GM21786 (cell line): ENCODE measurements around the gene NOL4L.

ENCODE experiments used
- ATAC-seq: cut with Tn5 transposase; IDR thresholded peaks from one replicate; pipeline ENCODE4 v1.9.1; 2021; ENCODE audit not compliant: unreplicated experiment

The NOL4L gene

GRCh38 chr20:32563311-32564272, 21.5 kb downstream of the NOL4L start:
- ATAC-seq: no peak

DNA sequence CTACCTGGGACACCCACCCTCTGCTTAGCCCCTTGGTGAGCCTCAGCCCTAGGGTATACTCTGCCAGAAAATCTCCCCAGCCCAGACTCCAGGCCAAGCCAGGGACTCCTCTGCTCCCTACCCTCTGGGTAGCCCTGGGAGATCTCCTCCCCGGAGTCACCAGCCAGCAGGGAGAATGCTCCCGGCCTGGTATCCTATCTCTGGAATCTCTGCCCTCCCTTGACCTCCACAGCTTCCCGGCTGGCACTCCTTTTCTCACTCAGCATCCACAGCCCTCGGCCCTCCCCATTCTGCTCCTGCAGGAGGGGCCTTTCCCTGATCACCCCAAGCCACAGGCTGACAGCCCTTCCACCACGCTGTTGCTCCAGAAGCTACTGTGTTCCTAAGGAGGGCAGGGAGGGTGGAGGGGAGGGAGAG, 22.6 kb downstream of the NOL4L start:
- ATAC-seq: no peak

GRCh38 chr20:32560989-32561830, 23.9 kb downstream of the NOL4L start:
- no peak for ATAC-seq

GRCh38 chr20:32560482-32560988, 24.6 kb downstream of the NOL4L start:
- ATAC-seq: no peak

GRCh38 chr20:32559753-32560380, 25.3 kb downstream of the NOL4L start:
- no peak for ATAC-seq

GRCh38 chr20:32559205-32559752, 25.9 kb downstream of the NOL4L start:
- ATAC-seq: no peak

DNA sequence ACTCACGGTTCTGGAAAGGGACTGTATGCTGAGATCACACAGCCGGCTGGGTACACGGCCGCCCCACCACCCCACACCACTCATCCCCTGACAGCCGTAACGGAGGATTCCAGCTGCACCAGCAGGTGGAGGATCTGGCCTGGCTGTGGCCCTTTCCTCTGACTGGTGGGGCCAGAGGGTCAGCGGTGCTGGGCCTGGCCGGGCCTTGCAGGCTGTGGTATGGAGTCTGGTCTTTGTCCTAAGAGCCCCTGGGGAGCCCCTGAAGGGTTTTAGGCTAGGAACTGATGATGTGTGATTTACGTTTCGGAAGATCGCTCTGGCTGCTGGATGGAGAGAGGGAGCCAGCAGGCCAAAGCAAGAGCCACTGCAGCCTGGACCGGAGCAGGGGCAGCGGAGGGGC, 26.6 kb downstream of the NOL4L start:
- ATAC-seq: no peak

- ATAC-seq: no peak
Measured at GRCh38 chr20:32557319-32557718, 27.8 kb downstream of the NOL4L start.

- ATAC-seq: no peak
Measured at GRCh38 chr20:32556312-32557184, 28.6 kb downstream of the NOL4L start.

GRCh38 chr20:32555584-32555983, 29.5 kb downstream of the NOL4L start:
- ATAC-seq: no peak

- no peak for ATAC-seq
Measured at GRCh38 chr20:32554965-32555289, 30.2 kb downstream of the NOL4L start.

DNA sequence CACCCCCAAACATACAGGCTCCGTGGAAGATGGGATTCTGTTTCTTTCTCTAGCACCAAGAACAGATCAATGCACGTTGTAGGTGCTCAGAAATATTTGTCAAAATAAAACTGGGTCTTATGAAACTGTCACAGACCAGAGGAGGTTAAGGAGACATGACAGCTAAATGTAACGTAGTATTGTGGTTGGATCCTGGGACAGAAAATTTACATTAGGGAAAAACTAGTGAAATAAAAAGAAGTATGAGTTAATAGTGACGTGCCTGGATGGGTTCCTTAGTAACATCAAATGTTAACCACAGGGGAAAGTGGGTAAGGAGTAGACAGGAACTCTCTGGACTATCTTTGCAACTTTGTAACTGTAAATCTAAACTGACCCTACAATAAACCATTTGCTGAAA, 31.5 kb downstream of the NOL4L start:
- no peak for ATAC-seq

DNA sequence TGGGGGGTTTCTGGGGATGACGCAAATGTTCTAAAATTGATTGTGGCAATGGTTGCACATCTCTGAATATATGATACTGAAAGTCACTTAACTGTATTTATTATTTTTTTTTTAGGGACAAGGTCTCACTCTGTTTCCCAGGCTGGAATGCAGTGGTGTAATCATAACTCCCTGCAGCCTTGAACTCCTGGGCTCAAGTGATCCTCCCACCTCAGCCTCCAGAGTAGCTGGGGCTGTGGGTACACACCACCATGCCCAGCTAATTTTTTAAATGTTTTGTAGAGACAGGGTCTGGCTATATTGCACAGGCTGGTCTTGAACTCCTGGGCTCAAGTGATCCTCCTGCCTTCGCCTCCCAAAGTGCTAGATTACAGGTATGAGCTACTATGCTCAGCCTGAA, 33.4 kb downstream of the NOL4L start:
- ATAC-seq: no peak

GRCh38 chr20:32549842-32550241, 35.3 kb downstream of the NOL4L start:
- ATAC-seq: no peak

GRCh38 chr20:32547753-32548034, 37.4 kb downstream of the NOL4L start:
- no peak for ATAC-seq

GRCh38 chr20:32546918-32547752, 38.0 kb downstream of the NOL4L start:
- no peak for ATAC-seq

- ATAC-seq: no peak
Measured at GRCh38 chr20:32544893-32545840, 40.0 kb downstream of the NOL4L start.

DNA sequence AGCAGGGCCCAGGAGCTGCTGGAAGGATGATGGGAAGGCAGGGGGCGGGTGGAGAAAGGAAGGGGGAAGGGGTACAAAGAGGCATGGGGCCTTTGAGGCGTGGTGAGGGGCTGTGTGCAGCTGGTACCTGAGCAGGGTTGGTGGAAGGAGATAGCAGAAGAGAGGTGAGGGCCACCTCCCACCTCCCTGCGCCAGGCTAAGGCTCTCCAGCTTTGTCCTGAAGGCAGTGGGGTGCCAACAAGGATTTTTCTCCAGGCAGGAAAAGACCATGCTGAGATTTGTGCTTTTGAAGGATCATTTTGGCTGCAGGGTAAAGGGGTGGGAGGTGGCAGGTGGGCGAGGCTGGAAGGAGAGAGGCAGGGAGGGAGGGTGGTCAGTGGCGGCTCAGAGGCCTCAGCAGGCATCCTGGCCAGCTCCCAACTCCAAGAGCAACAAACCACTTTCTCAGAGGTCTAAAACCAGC, 40.8 kb downstream of the NOL4L start:
- no peak for ATAC-seq
